ENCODE data around the gene CYP1A2.

The CYP1A2 gene

DNA sequence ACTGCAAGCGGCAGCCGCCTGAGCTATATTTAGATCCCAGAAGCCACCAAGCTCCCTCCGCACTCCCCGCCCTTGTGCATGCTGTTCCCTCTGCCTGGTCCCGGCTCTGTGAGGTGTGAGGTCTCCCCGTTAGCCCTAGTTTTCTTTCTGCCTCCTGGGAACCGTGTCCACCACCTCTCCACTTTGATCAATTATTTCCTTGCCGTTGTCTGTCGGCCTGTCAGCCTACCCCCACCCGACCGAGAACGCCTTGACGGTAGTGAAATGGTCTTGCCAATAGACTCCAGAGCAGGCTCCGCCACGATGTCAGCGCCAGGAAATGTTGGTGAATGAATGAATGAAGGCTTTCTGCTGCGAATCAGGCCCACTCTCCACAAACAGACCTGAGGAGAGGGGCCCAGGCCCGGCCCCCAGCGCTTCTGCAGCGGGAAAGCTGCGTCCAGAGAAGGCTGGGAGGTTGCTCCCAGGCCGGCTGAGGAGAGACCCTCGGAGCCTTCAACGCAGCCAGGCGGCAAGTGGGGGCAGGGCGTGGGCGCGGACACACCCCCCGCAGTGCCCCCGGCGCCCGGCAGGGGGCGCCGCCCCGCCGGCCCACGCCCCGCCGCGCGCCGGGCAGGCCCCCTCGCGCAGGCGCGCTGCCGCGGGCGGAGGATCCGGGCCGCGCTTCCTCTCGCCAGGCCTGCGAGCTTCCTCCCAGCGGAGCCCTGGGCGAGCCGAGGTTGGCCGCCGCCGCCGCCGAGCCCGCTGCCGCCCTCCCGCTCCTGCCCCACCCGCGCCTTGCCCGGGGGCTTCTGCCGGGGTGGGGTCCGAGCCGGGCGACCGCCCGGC, 33.0 kb downstream of the CYP1A2 start, which contains the start of gene CSK (continued):
- TF ChIP-seq, protein P1, sequence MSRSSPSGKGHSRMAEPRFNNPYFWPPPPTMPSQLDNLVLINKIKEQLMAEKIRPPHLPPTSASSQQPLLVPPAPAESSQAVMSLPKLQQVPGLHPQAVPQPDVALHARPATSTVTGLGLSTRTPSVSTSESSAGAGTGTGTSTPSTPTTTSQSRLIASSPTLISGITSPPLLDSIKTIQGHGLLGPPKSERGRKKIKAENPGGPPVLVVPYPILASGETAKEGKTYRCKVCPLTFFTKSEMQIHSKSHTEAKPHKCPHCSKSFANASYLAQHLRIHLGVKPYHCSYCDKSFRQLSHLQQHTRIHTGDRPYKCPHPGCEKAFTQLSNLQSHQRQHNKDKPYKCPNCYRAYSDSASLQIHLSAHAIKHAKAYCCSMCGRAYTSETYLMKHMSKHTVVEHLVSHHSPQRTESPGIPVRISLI (tag by site-specific recombination; IDR thresholded peaks at IDR 0.05): no peak
- TF ChIP-seq ZNF302 (tag by site-specific recombination; IDR thresholded peaks at IDR 0.05; ENCODE audit: low read depth): no peak
- no peak for TF ChIP-seq ZNF670 (tag by site-specific recombination; IDR thresholded peaks at IDR 0.05; ENCODE audit: low read depth)
- TF ChIP-seq ZNF132 (tag by site-specific recombination; IDR thresholded peaks at IDR 0.05; ENCODE audit: borderline replicate concordance): no peak
- TF ChIP-seq, protein P2, sequence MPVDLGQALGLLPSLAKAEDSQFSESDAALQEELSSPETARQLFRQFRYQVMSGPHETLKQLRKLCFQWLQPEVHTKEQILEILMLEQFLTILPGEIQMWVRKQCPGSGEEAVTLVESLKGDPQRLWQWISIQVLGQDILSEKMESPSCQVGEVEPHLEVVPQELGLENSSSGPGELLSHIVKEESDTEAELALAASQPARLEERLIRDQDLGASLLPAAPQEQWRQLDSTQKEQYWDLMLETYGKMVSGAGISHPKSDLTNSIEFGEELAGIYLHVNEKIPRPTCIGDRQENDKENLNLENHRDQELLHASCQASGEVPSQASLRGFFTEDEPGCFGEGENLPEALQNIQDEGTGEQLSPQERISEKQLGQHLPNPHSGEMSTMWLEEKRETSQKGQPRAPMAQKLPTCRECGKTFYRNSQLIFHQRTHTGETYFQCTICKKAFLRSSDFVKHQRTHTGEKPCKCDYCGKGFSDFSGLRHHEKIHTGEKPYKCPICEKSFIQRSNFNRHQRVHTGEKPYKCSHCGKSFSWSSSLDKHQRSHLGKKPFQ (tag by site-specific recombination; IDR thresholded peaks at IDR 0.05): peak; percentile 35; the same call in 1 of the 2 replicates
- TF ChIP-seq GLI4 (tag by site-specific recombination; IDR thresholded peaks at IDR 0.05): no peak
- TF ChIP-seq BCL11B (tag by site-specific recombination; IDR thresholded peaks at IDR 0.05; ENCODE audit: low read depth): no peak
- TF ChIP-seq, protein P3, sequence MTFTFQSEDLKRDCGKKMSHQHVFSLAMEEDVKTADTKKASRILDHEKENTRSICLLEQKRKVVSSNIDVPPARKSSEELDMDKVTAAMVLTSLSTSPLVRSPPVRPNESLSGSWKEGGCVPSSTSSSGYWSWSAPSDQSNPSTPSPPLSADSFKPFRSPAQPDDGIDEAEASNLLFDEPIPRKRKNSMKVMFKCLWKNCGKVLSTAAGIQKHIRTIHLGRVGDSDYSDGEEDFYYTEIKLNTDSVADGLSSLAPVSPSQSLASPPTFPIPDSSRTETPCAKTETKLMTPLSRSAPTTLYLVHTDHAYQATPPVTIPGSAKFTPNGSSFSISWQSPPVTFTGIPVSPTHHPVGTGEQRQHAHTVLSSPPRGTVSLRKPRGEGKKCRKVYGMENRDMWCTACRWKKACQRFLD (tag by site-specific recombination; IDR thresholded peaks at IDR 0.05): no peak
- no peak for TF ChIP-seq PRDM1 (tag by site-specific recombination; IDR thresholded peaks at IDR 0.05)
- TF ChIP-seq ZNF837 (tag by site-specific recombination; IDR thresholded peaks at IDR 0.05): no peak
- TF ChIP-seq ZNF23 (tag by site-specific recombination; IDR thresholded peaks at IDR 0.05; ENCODE audit: borderline replicate concordance): no peak
- peak; percentile 91 for TF ChIP-seq KLF9 (tag by site-specific recombination; IDR thresholded peaks at IDR 0.05; ENCODE audit: low read depth)
- TF ChIP-seq, protein P4, sequence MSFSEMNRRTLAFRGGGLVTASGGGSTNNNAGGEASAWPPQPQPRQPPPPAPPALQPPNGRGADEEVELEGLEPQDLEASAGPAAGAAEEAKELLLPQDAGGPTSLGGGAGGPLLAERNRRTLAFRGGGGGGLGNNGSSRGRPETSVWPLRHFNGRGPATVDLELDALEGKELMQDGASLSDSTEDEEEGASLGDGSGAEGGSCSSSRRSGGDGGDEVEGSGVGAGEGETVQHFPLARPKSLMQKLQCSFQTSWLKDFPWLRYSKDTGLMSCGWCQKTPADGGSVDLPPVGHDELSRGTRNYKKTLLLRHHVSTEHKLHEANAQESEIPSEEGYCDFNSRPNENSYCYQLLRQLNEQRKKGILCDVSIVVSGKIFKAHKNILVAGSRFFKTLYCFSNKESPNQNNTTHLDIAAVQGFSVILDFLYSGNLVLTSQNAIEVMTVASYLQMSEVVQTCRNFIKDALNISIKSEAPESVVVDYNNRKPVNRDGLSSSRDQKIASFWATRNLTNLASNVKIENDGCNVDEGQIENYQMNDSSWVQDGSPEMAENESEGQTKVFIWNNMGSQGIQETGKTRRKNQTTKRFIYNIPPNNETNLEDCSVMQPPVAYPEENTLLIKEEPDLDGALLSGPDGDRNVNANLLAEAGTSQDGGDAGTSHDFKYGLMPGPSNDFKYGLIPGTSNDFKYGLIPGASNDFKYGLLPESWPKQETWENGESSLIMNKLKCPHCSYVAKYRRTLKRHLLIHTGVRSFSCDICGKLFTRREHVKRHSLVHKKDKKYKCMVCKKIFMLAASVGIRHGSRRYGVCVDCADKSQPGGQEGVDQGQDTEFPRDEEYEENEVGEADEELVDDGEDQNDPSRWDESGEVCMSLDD (tag by site-specific recombination; IDR thresholded peaks at IDR 0.05): no peak
- TF ChIP-seq ZNF48 (tag by site-specific recombination; IDR thresholded peaks at IDR 0.05): no peak
- no peak for TF ChIP-seq ZNF791 (tag by site-specific recombination; IDR thresholded peaks at IDR 0.05)
- no peak; the same call in 1 of the 2 replicates for TF ChIP-seq ZSCAN30 (tag by site-specific recombination; IDR thresholded peaks at IDR 0.05)
- TF ChIP-seq ZNF221 (tag by site-specific recombination; IDR thresholded peaks at IDR 0.05; ENCODE audit: borderline replicate concordance): no peak
- no peak for TF ChIP-seq ZNF391 (tag by site-specific recombination; IDR thresholded peaks at IDR 0.05; ENCODE audit: borderline replicate concordance, low read depth)
- TF ChIP-seq ZNF169 (tag by site-specific recombination; IDR thresholded peaks at IDR 0.05): no peak
- no peak for TF ChIP-seq ZNF16 (tag by site-specific recombination; IDR thresholded peaks at IDR 0.05; ENCODE audit: low read depth)
- peak; percentile 80 for TF ChIP-seq GLIS2 (tag by site-specific recombination; IDR thresholded peaks at IDR 0.05)
- TF ChIP-seq, protein P5, sequence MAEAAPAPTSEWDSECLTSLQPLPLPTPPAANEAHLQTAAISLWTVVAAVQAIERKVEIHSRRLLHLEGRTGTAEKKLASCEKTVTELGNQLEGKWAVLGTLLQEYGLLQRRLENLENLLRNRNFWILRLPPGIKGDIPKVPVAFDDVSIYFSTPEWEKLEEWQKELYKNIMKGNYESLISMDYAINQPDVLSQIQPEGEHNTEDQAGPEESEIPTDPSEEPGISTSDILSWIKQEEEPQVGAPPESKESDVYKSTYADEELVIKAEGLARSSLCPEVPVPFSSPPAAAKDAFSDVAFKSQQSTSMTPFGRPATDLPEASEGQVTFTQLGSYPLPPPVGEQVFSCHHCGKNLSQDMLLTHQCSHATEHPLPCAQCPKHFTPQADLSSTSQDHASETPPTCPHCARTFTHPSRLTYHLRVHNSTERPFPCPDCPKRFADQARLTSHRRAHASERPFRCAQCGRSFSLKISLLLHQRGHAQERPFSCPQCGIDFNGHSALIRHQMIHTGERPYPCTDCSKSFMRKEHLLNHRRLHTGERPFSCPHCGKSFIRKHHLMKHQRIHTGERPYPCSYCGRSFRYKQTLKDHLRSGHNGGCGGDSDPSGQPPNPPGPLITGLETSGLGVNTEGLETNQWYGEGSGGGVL (tag by site-specific recombination; IDR thresholded peaks at IDR 0.05): no peak
- TF ChIP-seq KLF7 (tag by site-specific recombination; IDR thresholded peaks at IDR 0.05; ENCODE audit: borderline replicate concordance): no peak
- peak; percentile 76 for TF ChIP-seq ZNF501 (tag by site-specific recombination; IDR thresholded peaks at IDR 0.05)
- TF ChIP-seq, protein P6, sequence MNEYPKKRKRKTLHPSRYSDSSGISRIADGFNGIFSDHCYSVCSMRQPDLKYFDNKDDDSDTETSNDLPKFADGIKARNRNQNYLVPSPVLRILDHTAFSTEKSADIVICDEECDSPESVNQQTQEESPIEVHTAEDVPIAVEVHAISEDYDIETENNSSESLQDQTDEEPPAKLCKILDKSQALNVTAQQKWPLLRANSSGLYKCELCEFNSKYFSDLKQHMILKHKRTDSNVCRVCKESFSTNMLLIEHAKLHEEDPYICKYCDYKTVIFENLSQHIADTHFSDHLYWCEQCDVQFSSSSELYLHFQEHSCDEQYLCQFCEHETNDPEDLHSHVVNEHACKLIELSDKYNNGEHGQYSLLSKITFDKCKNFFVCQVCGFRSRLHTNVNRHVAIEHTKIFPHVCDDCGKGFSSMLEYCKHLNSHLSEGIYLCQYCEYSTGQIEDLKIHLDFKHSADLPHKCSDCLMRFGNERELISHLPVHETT (tag by site-specific recombination; IDR thresholded peaks at IDR 0.05): no peak
- no peak for TF ChIP-seq SP7 (tag by site-specific recombination; IDR thresholded peaks at IDR 0.05)
- TF ChIP-seq ZNF121 (tag by site-specific recombination; IDR thresholded peaks at IDR 0.05): no peak
- TF ChIP-seq ZNF10 (tag by site-specific recombination; IDR thresholded peaks at IDR 0.05): no peak
- TF ChIP-seq ZNF335 (tag by site-specific recombination; conservative IDR thresholded peaks at IDR 0.05): peak; percentile 34
- TF ChIP-seq ZNF473 (tag by site-specific recombination; IDR thresholded peaks at IDR 0.05): no peak
- no peak for TF ChIP-seq ZNF621 (tag by site-specific recombination; IDR thresholded peaks at IDR 0.05)

Data from HEK293 (cell line).